Mesenchymal stem cell (in vitro differentiated cells and primary cell): Measurements from ENCODE around the gene JAG1.
A peak's percentile ranks its signal among the peaks of the same experiment; 100 is the strongest.

Experiments
- DNase-seq: peaks from one replicate; pipeline ENCODE4 v3.0.0-alpha.2; 2013
- H2AFZ ChIP-seq: one replicate; pipeline ENCODE4 v1.6.1; 2013; ENCODE audit warnings: low read depth, mild to moderate bottlenecking, control low read depth, inconsistent platforms, low read length, moderate library complexity
- H2AK5ac ChIP-seq: 2 replicates; pipeline ENCODE4 v1.6.1; 2013; ENCODE audit warnings: low read length, moderate library complexity, mild to moderate bottlenecking, inconsistent platforms; ENCODE audit not compliant: severe bottlenecking
- H2BK120ac ChIP-seq: one replicate; pipeline ENCODE4 v1.6.1; 2013; ENCODE audit warnings: low read depth, mild to moderate bottlenecking, inconsistent platforms, low read length, moderate library complexity
- H2BK12ac ChIP-seq, 2 experiments: one replicate each; pipeline ENCODE4 v1.6.1; 2013; ENCODE audit warnings: inconsistent platforms in 2 of 2, low read length in 2 of 2, mild to moderate bottlenecking in 2 of 2, moderate library complexity in 2 of 2, control low read depth in 1 of 2
- H2BK15ac ChIP-seq: one replicate; pipeline ENCODE4 v1.6.1; 2013; ENCODE audit warnings: mild to moderate bottlenecking, low read depth, inconsistent platforms; ENCODE audit not compliant: poor library complexity, severe bottlenecking
- H2BK5ac ChIP-seq: 2 replicates; pipeline ENCODE4 v1.6.1; 2013; ENCODE audit warnings: low read depth, mild to moderate bottlenecking, low read length, control low read depth, inconsistent platforms; ENCODE audit not compliant: poor library complexity, severe bottlenecking
- H3K14ac ChIP-seq, 2 experiments: one replicate each; pipeline ENCODE4 v1.6.1; 2013; ENCODE audit warnings: inconsistent platforms in 2 of 2, low read length in 2 of 2, control low read depth in 1 of 2, mild to moderate bottlenecking in 1 of 2, moderate library complexity in 1 of 2
- H3K18ac ChIP-seq, 2 experiments: one replicate each; pipeline ENCODE4 v1.6.1; 2013; ENCODE audit warnings: inconsistent platforms in 2 of 2, low read length in 2 of 2, control low read depth in 1 of 2, low read depth in 1 of 2, mild to moderate bottlenecking in 1 of 2
- H3K23ac ChIP-seq, 2 experiments: one replicate each; pipeline ENCODE4 v1.6.1; 2013; ENCODE audit warnings: inconsistent platforms in 2 of 2, low read length in 2 of 2, mild to moderate bottlenecking in 2 of 2, moderate library complexity in 2 of 2, control low read depth in 1 of 2
- H3K27ac ChIP-seq: 2 replicates; pipeline ENCODE4 v1.5.1; 2013; ENCODE audit warnings: mild to moderate bottlenecking, moderate library complexity, low read length, control low read depth, inconsistent platforms; ENCODE audit not compliant: poor library complexity, severe bottlenecking
- H3K27me3 ChIP-seq, 2 experiments: 2 replicates each; pipeline versions ENCODE4 v1.6.1 to v1.7.0; 2013; ENCODE audit warnings: low read length in 2 of 2, mild to moderate bottlenecking in 2 of 2, moderate library complexity in 2 of 2, control low read depth in 1 of 2, inconsistent platforms in 1 of 2; ENCODE audit not compliant: control insufficient read depth in 1 of 2, insufficient read depth in 1 of 2
- H3K36me3 ChIP-seq, 2 experiments: 2 replicates each; pipeline versions ENCODE4 v1.6.1 to v1.7.0; 2013; ENCODE audit warnings: low read length in 2 of 2, control low read depth in 1 of 2, inconsistent platforms in 1 of 2, low read depth in 1 of 2, mild to moderate bottlenecking in 1 of 2; ENCODE audit not compliant: insufficient read depth in 2 of 2, control insufficient read depth in 1 of 2
- H3K4ac ChIP-seq, 2 experiments: one replicate each; pipeline ENCODE4 v1.6.1; 2013; ENCODE audit warnings: inconsistent platforms in 2 of 2, low read length in 2 of 2, mild to moderate bottlenecking in 2 of 2, moderate library complexity in 2 of 2, control low read depth in 1 of 2, low read depth in 1 of 2
- H3K4me1 ChIP-seq: 2 replicates; pipeline ENCODE4 v1.6.1; 2013; ENCODE audit warnings: low read depth, low read length, control low read depth; ENCODE audit not compliant: control insufficient read depth, insufficient read depth
- H3K4me2 ChIP-seq: 2 replicates; pipeline ENCODE4 v1.6.1; 2013; ENCODE audit warnings: low read length, mild to moderate bottlenecking, inconsistent platforms; ENCODE audit not compliant: poor library complexity, severe bottlenecking
- H3K4me3 ChIP-seq, 2 experiments: 2 replicates each; pipeline versions ENCODE4 v1.5.1 to v1.7.0; 2013; ENCODE audit warnings: low read length in 2 of 2, mild to moderate bottlenecking in 2 of 2, control low read depth in 1 of 2, low read depth in 1 of 2; ENCODE audit not compliant: insufficient read depth in 1 of 2
- H3K79me1 ChIP-seq: replicated peaks from 2 replicates; pipeline ENCODE4 v1.6.1; 2013; ENCODE audit warnings: mild to moderate bottlenecking, control low read depth, low read length, inconsistent platforms; ENCODE audit not compliant: poor library complexity, severe bottlenecking
- H3K9ac ChIP-seq: 2 replicates; pipeline ENCODE4 v1.7.0; 2013; ENCODE audit warnings: mild to moderate bottlenecking, low read length, moderate library complexity
- H3K9me3 ChIP-seq: 2 replicates; pipeline ENCODE4 v1.7.0; 2013; ENCODE audit warnings: mild to moderate bottlenecking, low read length; ENCODE audit not compliant: control insufficient read depth
- H4K8ac ChIP-seq: one replicate; pipeline ENCODE4 v1.6.1; 2013; ENCODE audit warnings: inconsistent platforms, mild to moderate bottlenecking, low read length, moderate library complexity
- H4K91ac ChIP-seq: one replicate; pipeline ENCODE4 v1.6.1; 2013; ENCODE audit warnings: mild to moderate bottlenecking, low read length, inconsistent platforms
- WGBS: methylation state at CpG from one replicate; pipeline ENCODE4 v1.1.7; 2013; ENCODE audit warnings: mixed read lengths; 5-methylcytosine and 5-hydroxymethylcytosine counted together

Gene JAG1

GRCh38 chr20:10605547-10606195 lies 68.1 kb downstream of the JAG1 start:
- H2AK5ac ChIP-seq, result peak overlapping the region; percentile 67
- no peaks in the 10 kb centered on the region for H3K36me3 ChIP-seq
- no peak overlapping the region for H3K23ac ChIP-seq
- no peaks in the 10 kb centered on the region for H3K79me1 ChIP-seq
- no peak overlapping the region for H2BK120ac ChIP-seq
- H3K4me2 ChIP-seq, result no peak overlapping the region
- no peak overlapping the region for H2BK15ac ChIP-seq
- H3K9ac ChIP-seq, result no peak overlapping the region
- no peak overlapping the region for H3K4me3 ChIP-seq
- H4K8ac ChIP-seq, result no peak overlapping the region
- H3K14ac ChIP-seq, result no peak overlapping the region
- no peak overlapping the region for H2BK12ac ChIP-seq
- WGBS, result 88% methylated on average over 2 of the region's 3 CpGs
- H2AFZ ChIP-seq, result no peak overlapping the region
- H3K27ac ChIP-seq, result no peak overlapping the region
- no peak overlapping the region for H3K18ac ChIP-seq
- peak overlapping the region in 1 of 2 experiments; percentile 17 for H3K4ac ChIP-seq
- H3K4me1 ChIP-seq, result peaks cover 13% of the 10 kb centered on the region
- H3K27me3 ChIP-seq, result no peaks in the 10 kb centered on the region
- H2BK5ac ChIP-seq, result no peak overlapping the region
- no peak for DNase-seq
- no peak overlapping the region for H4K91ac ChIP-seq
- no peaks in the 10 kb centered on the region for H3K9me3 ChIP-seq

DNA sequence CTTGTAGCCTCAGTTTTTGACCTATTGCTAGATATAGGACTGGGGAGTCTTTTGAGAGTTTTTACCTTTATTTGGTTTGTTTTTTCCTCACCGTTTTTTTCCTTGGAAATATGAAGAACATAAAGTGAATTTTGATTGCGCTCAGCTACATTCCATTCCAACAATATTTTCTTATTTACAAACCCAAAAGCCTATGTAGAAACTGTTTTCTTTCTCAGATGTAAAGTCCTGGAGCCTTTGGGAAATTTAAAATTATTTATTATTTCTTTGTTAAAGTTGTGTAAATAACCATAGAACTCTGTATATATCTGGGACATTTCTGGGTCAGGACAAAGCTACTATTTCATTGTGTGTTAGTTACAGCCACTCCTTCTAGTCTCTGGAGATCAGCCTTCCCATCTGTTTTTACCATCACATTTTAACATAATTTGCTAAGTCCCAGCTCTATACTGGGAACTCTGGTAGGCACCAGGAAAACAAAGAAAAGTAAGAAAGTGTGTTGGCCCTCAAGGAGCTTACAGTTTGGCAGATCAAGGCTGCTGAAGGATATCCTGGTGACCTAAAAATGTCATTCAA lies 68.8 kb downstream of the JAG1 start:
- Histone ChIP-seq H3K36me3 (no peaks in the 10 kb centered on the region), H3K18ac (no peak overlapping the region), H3K23ac (no peak overlapping the region), H3K27ac (no peak overlapping the region), H2BK5ac (no peak overlapping the region), H4K8ac (no peak overlapping the region), H3K9me3 (no peaks in the 10 kb centered on the region), H3K79me1 (no peaks in the 10 kb centered on the region), H3K27me3 (no peaks in the 10 kb centered on the region), H2AK5ac (peak overlapping the region; percentile 67), H2AFZ (no peak overlapping the region), H3K14ac (no peak overlapping the region), H2BK12ac (peak overlapping the region in 1 of 2 experiments; percentile 68), H4K91ac (no peak overlapping the region), H3K9ac (peak overlapping the region; percentile 31), H3K4me2 (no peak overlapping the region), H3K4me3 (peak overlapping the region in 1 of 2 experiments; percentile 46), H3K4me1 (peaks cover 11% of the 10 kb centered on the region), H3K4ac (no peak overlapping the region), H2BK15ac (no peak overlapping the region), H2BK120ac (no peak overlapping the region)
- no peak for DNase-seq
- no CpG with 5 or more reads among the region's 2 CpGs for WGBS

DNA sequence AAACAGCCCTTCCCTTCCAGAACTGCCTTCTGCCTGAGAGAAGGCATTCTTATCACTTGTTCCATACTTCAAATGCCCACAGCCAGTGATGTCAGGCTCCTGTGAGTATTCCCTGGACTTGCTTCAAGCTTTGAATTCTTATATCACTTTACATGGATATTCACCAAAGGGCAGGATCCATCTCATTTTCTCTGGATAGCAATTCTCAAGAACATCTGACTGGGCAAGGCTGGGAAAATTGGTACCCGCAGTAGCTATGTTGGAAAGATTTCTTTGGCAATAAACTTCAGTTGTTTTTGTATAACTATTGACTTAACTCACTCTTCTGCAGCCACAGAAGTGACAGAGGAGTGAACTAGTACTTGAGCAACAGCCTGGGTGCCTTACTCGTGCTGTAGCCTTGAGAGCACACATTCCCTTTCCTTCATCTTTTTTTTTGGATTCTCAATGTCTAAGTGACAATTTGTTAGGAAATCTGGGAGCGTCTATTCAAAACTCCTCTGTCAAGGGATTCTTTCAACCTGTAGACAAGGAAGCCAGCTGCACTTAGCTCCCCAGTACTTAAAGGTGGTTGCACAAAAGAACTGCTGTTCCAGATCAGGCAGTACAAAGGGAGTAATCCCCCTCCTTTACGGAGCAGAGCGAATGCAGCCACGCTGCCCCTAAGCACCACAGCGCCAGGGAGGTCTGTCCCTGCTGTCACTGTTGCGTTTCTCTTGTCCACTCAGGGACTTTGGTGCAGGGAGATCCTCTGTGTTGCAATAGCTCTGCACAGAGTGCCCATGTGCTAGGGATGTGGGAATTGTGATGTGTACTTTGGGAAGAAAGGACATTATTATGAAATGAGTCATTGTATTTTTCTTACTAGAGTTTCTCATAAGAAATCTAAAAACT lies 69.6 kb downstream of the JAG1 start:
- peak overlapping the region in 1 of 2 experiments; percentile 72 for H3K4ac ChIP-seq
- peaks cover 8% of the 10 kb centered on the region for H3K4me1 ChIP-seq
- H2BK120ac ChIP-seq, result no peak overlapping the region
- H2AFZ ChIP-seq, result peak overlapping the region; percentile 36
- no peak overlapping the region for H4K91ac ChIP-seq
- no peak overlapping the region for H3K14ac ChIP-seq
- peak overlapping the region; percentile 57 for H2AK5ac ChIP-seq
- peak overlapping the region; percentile 70 to 99 for H2BK12ac ChIP-seq
- no peaks in the 10 kb centered on the region for H3K9me3 ChIP-seq
- peak overlapping the region in 1 of 2 experiments; percentile 57 for H3K23ac ChIP-seq
- H3K27ac ChIP-seq, result peak overlapping the region; percentile 63
- peak overlapping the region in 1 of 2 experiments; percentile 46 for H3K4me3 ChIP-seq
- H3K4me2 ChIP-seq, result peak overlapping the region; percentile 4
- H2BK5ac ChIP-seq, result no peak overlapping the region
- no peaks in the 10 kb centered on the region for H3K27me3 ChIP-seq
- H3K18ac ChIP-seq, result peak overlapping the region; percentile 74 to 96
- 24% methylated on average over 8 of the region's 8 CpGs for WGBS
- H2BK15ac ChIP-seq, result no peak overlapping the region
- H3K79me1 ChIP-seq, result no peaks in the 10 kb centered on the region
- H3K9ac ChIP-seq, result peak overlapping the region; percentile 42
- H4K8ac ChIP-seq, result no peak overlapping the region
- H3K36me3 ChIP-seq, result no peaks in the 10 kb centered on the region
- DNase-seq, result peak; percentile 92

GRCh38 chr20:10603378-10603777 lies 70.4 kb downstream of the JAG1 start:
- H3K4ac ChIP-seq, result peak overlapping the region in 1 of 2 experiments; percentile 68
- no peak overlapping the region for H2AFZ ChIP-seq
- H2BK15ac ChIP-seq, result peak overlapping the region; percentile 45
- no peak overlapping the region for H3K9ac ChIP-seq
- peak overlapping the region; percentile 57 for H2AK5ac ChIP-seq
- H3K27ac ChIP-seq, result no peak overlapping the region
- H3K9me3 ChIP-seq, result no peaks in the 10 kb centered on the region
- no peak overlapping the region for H3K4me2 ChIP-seq
- H3K4me3 ChIP-seq, result no peak overlapping the region
- peak overlapping the region; percentile 40 to 74 for H3K18ac ChIP-seq
- peak overlapping the region; percentile 86 for H2BK120ac ChIP-seq
- no peaks in the 10 kb centered on the region for H3K36me3 ChIP-seq
- H3K23ac ChIP-seq, result no peak overlapping the region
- peak overlapping the region; percentile 53 for H4K91ac ChIP-seq
- no peak for DNase-seq
- H3K27me3 ChIP-seq, result no peaks in the 10 kb centered on the region
- peak overlapping the region; percentile 33 to 70 for H2BK12ac ChIP-seq
- no peak overlapping the region for H3K14ac ChIP-seq
- no peaks in the 10 kb centered on the region for H3K79me1 ChIP-seq
- H2BK5ac ChIP-seq, result no peak overlapping the region
- H3K4me1 ChIP-seq, result peaks cover 7% of the 10 kb centered on the region
- H4K8ac ChIP-seq, result peak overlapping the region; percentile 66
- WGBS, result 26% methylated on average over 3 of the region's 4 CpGs
